HEK293 (cell line): ENCODE results near the gene PGPEP1.

Experiments
- CTCF ChIA-PET: fragments of 350-600 bp; formaldehyde crosslinking; extraction: SDS; loops from one replicate; lab custom pipeline; 2021; ENCODE audit warnings: antibody characterized with exemption; lab: Yijun Ruan, JAX
- POLR2A ChIA-PET: fragments of 300-600 bp; formaldehyde crosslinking; extraction: SDS; loops from one replicate; lab custom pipeline; 2020; ENCODE audit warnings: antibody characterized with exemption, inconsistent platforms; lab: Yijun Ruan, JAX
- H3K27ac ChIP-seq: fragments of 200-500 bp; sonication (Bioruptor generic); 2 replicates; pipeline ENCODE4 v1.5.1; 2014; ENCODE audit warnings: low read depth, low read length, control low read depth, inconsistent platforms; ENCODE audit errors: extremely low read depth
- H3K36me3 ChIP-seq, 2 experiments: fragments of 200-500 bp in 1 of 2; sonication (Bioruptor generic) in 1 of 2; 1 replicate in 1 of 2; 2 replicates in 1 of 2; pipeline ENCODE4 v1.5.1; 2014 to 2017; ENCODE audit warnings: inconsistent platforms in 2 of 2, low read length in 2 of 2; ENCODE audit not compliant: control insufficient read depth in 2 of 2, insufficient read depth in 1 of 2
- H3K4me1 ChIP-seq: fragments of 200-500 bp; sonication (Bioruptor generic); 2 replicates; pipeline ENCODE4 v1.5.1; 2014; ENCODE audit warnings: mild to moderate bottlenecking, low read length, inconsistent platforms; ENCODE audit not compliant: control insufficient read depth, insufficient read depth
- H3K4me3 ChIP-seq: 2 replicates; pipeline ENCODE4 v1.5.1; 2011; ENCODE audit warnings: low read depth, mild to moderate bottlenecking, control low read depth, low read length, moderate library complexity
- H3K9me3 ChIP-seq: fragments of 200-500 bp; sonication (Bioruptor generic); 2 replicates; pipeline ENCODE4 v1.5.1; 2014; ENCODE audit warnings: low read depth, low read length, inconsistent platforms; ENCODE audit not compliant: control insufficient read depth, insufficient read depth
- EGR2 ChIP-seq: fragments of 450-650 bp; formaldehyde crosslinking; IDR thresholded peaks from 2 replicates; pipeline ENCODE4 v1.5.1; 2016; ENCODE audit warnings: low read depth, missing biosample characterization, missing genetic modification characterization
- HOXC10 ChIP-seq: sonication (generic); formaldehyde crosslinking; IDR thresholded peaks from 2 replicates; pipeline ENCODE4 v1.8.1; 2023; ENCODE audit warnings: mild to moderate bottlenecking, missing genetic modification reagents
- IKZF3 ChIP-seq: fragments of 450-650 bp; IDR thresholded peaks from 2 replicates; pipeline ENCODE4 v1.5.0; 2018; ENCODE audit warnings: missing biosample characterization, mild to moderate bottlenecking, missing genetic modification characterization, moderate library complexity
- KLF10 ChIP-seq: fragments of 450-650 bp; IDR thresholded peaks from 2 replicates; pipeline ENCODE4 v1.5.1; 2018; ENCODE audit warnings: missing biosample characterization, mild to moderate bottlenecking, missing genetic modification characterization
- SCRT1 ChIP-seq: fragments of 450-650 bp; formaldehyde crosslinking; IDR thresholded peaks from 2 replicates; pipeline ENCODE4 v1.5.1; 2016; ENCODE audit warnings: missing biosample characterization, missing genetic modification characterization, borderline replicate concordance
- SCRT2 ChIP-seq: fragments of 450-650 bp; formaldehyde crosslinking; IDR thresholded peaks from 2 replicates; pipeline ENCODE4 v1.5.1; 2016; ENCODE audit warnings: missing biosample characterization, missing genetic modification characterization
- SP7 ChIP-seq: fragments of 450-650 bp; formaldehyde crosslinking; IDR thresholded peaks from 2 replicates; pipeline ENCODE4 v1.5.1; 2016; ENCODE audit warnings: missing biosample characterization, missing genetic modification characterization
- ZBTB49 ChIP-seq: fragments of 450-650 bp; formaldehyde crosslinking; IDR thresholded peaks from 2 replicates; pipeline ENCODE4 v1.5.1; 2016; ENCODE audit warnings: missing biosample characterization, missing genetic modification characterization, low read depth
- ZIC2 ChIP-seq: fragments of 450-650 bp; formaldehyde crosslinking; IDR thresholded peaks from 2 replicates; pipeline ENCODE4 v1.5.1; 2016; ENCODE audit warnings: missing biosample characterization, missing genetic modification characterization
- ZNF221 ChIP-seq: fragments of 450-650 bp; formaldehyde crosslinking; IDR thresholded peaks from 2 replicates; pipeline ENCODE4 v1.5.1; 2017; ENCODE audit warnings: missing biosample characterization, missing genetic modification characterization, borderline replicate concordance
- ZNF311 ChIP-seq: fragments of 450-650 bp; formaldehyde crosslinking; IDR thresholded peaks from 2 replicates; pipeline ENCODE4 v1.5.1; 2017; ENCODE audit warnings: missing biosample characterization, missing genetic modification characterization, borderline replicate concordance
- ZNF350 ChIP-seq: fragments of 450-650 bp; formaldehyde crosslinking; IDR thresholded peaks from 2 replicates; pipeline ENCODE4 v1.5.0; 2017; ENCODE audit warnings: missing biosample characterization, mild to moderate bottlenecking, missing genetic modification characterization
- ZNF398 ChIP-seq: fragments of 450-650 bp; formaldehyde crosslinking; IDR thresholded peaks from 2 replicates; pipeline ENCODE4 v1.5.1; 2017; ENCODE audit warnings: missing biosample characterization, missing genetic modification characterization
- ZNF449 ChIP-seq: fragments of 450-650 bp; formaldehyde crosslinking; IDR thresholded peaks from 2 replicates; pipeline ENCODE4 v1.5.1; 2017; ENCODE audit warnings: missing biosample characterization, mild to moderate bottlenecking, missing genetic modification characterization, moderate library complexity
- ZNF558 ChIP-seq: fragments of 450-650 bp; formaldehyde crosslinking; IDR thresholded peaks from 2 replicates; pipeline ENCODE4 v1.5.1; 2016; ENCODE audit warnings: missing biosample characterization, missing genetic modification characterization
- ZNF600 ChIP-seq: fragments of 450-650 bp; formaldehyde crosslinking; IDR thresholded peaks from 2 replicates; pipeline ENCODE4 v1.5.1; 2016; ENCODE audit warnings: missing biosample characterization, missing genetic modification characterization
- ZNF621 ChIP-seq: fragments of 450-650 bp; formaldehyde crosslinking; IDR thresholded peaks from 2 replicates; pipeline ENCODE4 v1.5.1; 2017; ENCODE audit warnings: missing biosample characterization, missing genetic modification characterization
- ZNF623 ChIP-seq: fragments of 450-650 bp; formaldehyde crosslinking; IDR thresholded peaks from 2 replicates; pipeline ENCODE4 v1.5.1; 2016; ENCODE audit warnings: missing biosample characterization, missing genetic modification characterization
- ZNF664 ChIP-seq: fragments of 450-650 bp; formaldehyde crosslinking; IDR thresholded peaks from 2 replicates; pipeline ENCODE4 v1.5.1; 2016; ENCODE audit warnings: missing biosample characterization, missing genetic modification characterization
- ZSCAN16 ChIP-seq: fragments of 450-650 bp; formaldehyde crosslinking; IDR thresholded peaks from 2 replicates; pipeline ENCODE4 v1.5.1; 2016; ENCODE audit warnings: missing biosample characterization, missing genetic modification characterization
- ZSCAN30 ChIP-seq: fragments of 450-650 bp; IDR thresholded peaks from 2 replicates; pipeline ENCODE4 v1.5.1; 2018; ENCODE audit warnings: missing biosample characterization, mild to moderate bottlenecking, missing genetic modification characterization, moderate library complexity

PGPEP1 gene

DNA sequence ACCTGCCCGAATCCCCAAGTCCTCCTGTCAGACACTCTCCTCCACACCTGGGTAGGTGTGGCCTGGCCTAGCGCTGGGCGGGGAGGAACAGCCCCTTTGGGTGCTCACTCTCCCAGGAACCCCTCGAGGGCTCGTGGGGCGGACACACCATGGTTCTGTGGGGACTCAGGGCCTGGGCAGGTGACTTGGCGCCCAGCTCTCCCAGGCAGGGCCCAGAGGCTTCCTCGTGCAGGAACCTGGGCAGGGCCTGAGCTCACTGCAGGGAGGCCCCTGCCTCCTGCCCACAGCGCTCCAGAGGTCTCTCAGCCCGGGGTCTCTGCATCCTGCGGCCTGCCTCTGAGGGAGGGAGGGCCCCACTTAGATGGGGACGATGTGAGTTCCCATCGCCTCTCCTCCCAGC is 29.4 kb upstream of the PGPEP1 start (continued):
- no peak for TF ChIP-seq IKZF3 (tag by site-specific recombination)

- POLR2A ChIA-PET = interaction anchor here (0.9 to 1.9 kb wide), 2 partner anchors 19 to 31 kb away, joined by 3 to 10 read pairs; partner anchors contain the start of gene JUND
Measured at GRCh38 chr19:18311502-18312091, 28.8 kb upstream of the PGPEP1 start.

More at GRCh38 chr19:18311502-18312091, 28.8 kb upstream of the PGPEP1 start:
- TF ChIP-seq SCRT1 (tag by site-specific recombination) (no peak), ZNF664 (no peak), ZNF623 (no peak), ZNF350 (tag by site-specific recombination) (no peak), ZNF398 (tag by site-specific recombination) (no peak), ZBTB49 (tag by site-specific recombination) (no peak), ZNF221 (no peak), ZNF311 (tag by site-specific recombination) (no peak), ZNF600 (tag by site-specific recombination) (peak; percentile 62), ZSCAN30 (tag by site-specific recombination) (no peak), SCRT2 (tag by site-specific recombination) (0 out of 2 replicates have a peak, but pooled peaks have one; percentile 4), ZIC2 (tag by site-specific recombination) (0 out of 2 replicates have a peak, but pooled peaks have one; percentile 13), ZNF558 (tag by site-specific recombination) (no peak), HOXC10 (CRISPR knock-in tag) (no peak), KLF10 (tag by site-specific recombination) (no peak), ZNF449 (tag by site-specific recombination) (no peak), ZSCAN16 (tag by site-specific recombination) (no peak), SP7 (tag by site-specific recombination) (no peak), ZNF621 (no peak), EGR2 (no peak)
- TF ChIP-seq, all 188 proteins: peak for 3
- Histone ChIP-seq H3K36me3 (peaks cover 10 to 92% of the 10 kb centered on the region in 2 experiments; a peak in 2 of 3 replicates), H3K9me3 (no peaks in the 10 kb centered on the region), H3K4me1 (no peaks in the 10 kb centered on the region), H3K4me3 (no peak overlapping the region), H3K27ac (0 out of 2 replicates have a peak overlapping the region, but pooled peaks have one; percentile 9)
- CTCF ChIA-PET = interaction anchor here (0.9 to 3.3 kb wide), 2 partner anchors 32 to 125 kb away, joined by 3 to 14 read pairs; no protein-coding TSS in a partner anchor
